ENCODE measurements around the gene BTG2.

DNA sequence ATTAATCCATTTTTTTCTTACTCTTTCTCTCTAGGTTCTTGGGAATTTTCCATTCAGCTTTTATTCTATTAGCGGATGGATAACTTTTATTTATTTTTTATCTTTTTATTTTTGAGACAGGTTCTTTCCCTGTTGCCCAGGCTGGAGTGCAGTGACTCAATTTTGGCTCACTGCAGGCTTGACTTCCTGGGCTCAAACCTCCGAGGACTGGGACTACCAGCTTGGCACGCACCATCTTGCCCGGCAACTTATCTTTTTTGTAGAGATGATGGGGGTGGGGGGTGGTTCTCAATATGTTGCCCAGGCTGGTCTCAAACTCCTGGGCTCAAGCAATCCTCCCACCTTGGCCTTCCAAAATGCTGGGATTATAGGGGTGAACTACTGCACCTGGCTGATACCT is 39.8 kb upstream of the BTG2 start:
- TF ChIP-seq EP300 (IDR thresholded peaks at IDR 0.05) (no peak), CTCF (IDR thresholded peaks at IDR 0.05) (no peak)
